ENCODE measurements around the gene EIF5AL1.
"Not testable (repeated sequence)": the region's sequence is repeated elsewhere in the genome, so short reads cannot be mapped to it uniquely, and the experiment has no call there.

The EIF5AL1 gene

DNA sequence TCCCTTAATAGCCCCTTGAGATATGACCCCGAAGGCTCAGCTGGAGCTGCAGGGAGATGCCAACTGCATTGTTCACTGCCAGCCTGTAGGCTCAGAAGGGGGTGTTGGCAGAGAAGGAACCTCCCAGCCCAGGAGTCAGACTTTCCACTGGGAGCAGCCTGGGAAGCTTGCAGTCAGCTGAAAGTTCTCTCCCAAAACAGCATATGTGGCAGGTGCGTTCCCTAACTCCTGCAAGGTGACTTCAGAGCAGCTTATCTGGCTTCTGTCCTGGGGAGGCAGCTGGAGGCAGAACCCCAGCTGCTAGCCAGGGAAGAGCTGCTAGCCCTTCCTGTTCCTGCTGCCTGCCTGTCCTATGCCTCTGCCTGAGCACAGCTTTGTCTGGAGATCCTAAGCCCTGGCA lies 39.8 kb downstream of the EIF5AL1 start:
- Histone ChIP-seq H4K20me1 (ENCODE audit: low read depth, low read length) (no peaks in the 10 kb centered on the region), H3F3A (ENCODE audit: insufficient read depth) (no peaks in the 10 kb centered on the region), H3K9ac (ENCODE audit: low read length) (no peak overlapping the region), H3K27me3 (ENCODE audit: low read length) (no peaks in the 10 kb centered on the region), H3K36me3 (ENCODE audit: low read length) (no peaks in the 10 kb centered on the region), H3K4me3 (ENCODE audit: insufficient read depth, low read length, poor library complexity, severe bottlenecking) (no peak overlapping the region), H3K9me3 (ENCODE audit: insufficient read depth, low read length) (no peaks in the 10 kb centered on the region), H2AFZ (ENCODE audit: low read depth, low read length, severe bottlenecking) (no peak overlapping the region), H3K79me2 (ENCODE audit: insufficient read depth, low read length) (no peaks in the 10 kb centered on the region), H3K27ac (ENCODE audit: low read depth, low read length) (no peak overlapping the region), H3K4me2 (ENCODE audit: low read depth, low read length, poor library complexity, severe bottlenecking) (no peak overlapping the region), H3K9me2 (replicated peaks; ENCODE audit: insufficient read depth, low read length) (no peaks in the 10 kb centered on the region)
- TF ChIP-seq, protein P1, sequence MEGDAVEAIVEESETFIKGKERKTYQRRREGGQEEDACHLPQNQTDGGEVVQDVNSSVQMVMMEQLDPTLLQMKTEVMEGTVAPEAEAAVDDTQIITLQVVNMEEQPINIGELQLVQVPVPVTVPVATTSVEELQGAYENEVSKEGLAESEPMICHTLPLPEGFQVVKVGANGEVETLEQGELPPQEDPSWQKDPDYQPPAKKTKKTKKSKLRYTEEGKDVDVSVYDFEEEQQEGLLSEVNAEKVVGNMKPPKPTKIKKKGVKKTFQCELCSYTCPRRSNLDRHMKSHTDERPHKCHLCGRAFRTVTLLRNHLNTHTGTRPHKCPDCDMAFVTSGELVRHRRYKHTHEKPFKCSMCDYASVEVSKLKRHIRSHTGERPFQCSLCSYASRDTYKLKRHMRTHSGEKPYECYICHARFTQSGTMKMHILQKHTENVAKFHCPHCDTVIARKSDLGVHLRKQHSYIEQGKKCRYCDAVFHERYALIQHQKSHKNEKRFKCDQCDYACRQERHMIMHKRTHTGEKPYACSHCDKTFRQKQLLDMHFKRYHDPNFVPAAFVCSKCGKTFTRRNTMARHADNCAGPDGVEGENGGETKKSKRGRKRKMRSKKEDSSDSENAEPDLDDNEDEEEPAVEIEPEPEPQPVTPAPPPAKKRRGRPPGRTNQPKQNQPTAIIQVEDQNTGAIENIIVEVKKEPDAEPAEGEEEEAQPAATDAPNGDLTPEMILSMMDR (IDR thresholded peaks at IDR 0.05; ENCODE audit: insufficient read depth, low read length, poor library complexity, severe bottlenecking) = no peak
- no peak for TF ChIP-seq EZH2phosphoT487 (conservative IDR thresholded peaks at IDR 0.05; ENCODE audit: low read length)

DNA sequence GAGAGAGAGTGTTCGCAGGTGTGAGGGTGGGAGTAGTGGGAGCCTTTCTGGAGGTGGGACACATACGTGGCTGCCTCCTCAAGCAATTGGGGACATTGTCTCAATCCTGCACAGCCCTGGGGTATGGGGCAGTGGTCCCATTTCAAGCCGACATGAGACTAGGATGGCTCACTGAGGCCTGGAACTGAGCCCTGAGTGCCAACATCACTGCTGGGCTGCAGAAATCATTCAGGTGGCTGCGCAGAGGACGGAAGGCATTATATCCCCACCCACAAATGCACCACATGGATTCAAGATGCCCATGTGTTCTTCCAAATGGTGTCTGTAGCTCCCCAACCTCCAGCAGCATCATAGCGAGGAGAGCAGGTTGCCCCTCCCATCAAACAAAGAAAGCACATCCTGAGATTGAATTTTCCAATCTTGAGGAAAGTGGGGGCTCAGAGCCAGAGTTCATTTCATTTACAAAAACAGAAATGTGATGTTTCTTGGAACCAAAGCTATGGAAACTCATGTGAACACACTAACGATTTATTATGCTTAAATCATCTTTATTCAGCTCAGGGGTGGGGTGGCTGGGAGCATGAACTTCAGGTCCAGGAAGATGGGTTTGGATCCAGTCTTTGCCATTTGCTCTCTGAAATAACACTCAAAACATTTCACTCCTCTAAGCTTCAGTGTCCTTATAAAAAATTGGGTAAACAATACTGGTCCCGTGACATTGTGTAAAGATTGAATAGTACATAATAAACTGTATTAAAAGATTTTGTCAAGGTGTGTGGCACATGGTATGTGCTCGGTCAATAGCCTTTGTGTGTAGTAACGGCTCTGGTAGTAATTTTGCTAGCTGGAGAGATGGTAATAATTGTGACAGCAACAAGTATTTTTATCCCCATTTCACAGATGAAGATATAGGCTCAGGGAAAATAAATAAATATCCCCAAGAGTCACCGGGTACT lies 43.3 kb downstream of the EIF5AL1 start:
- Histone ChIP-seq H2AFZ (ENCODE audit: low read depth, low read length, severe bottlenecking) (no peak overlapping the region), H3K9me2 (replicated peaks; ENCODE audit: insufficient read depth, low read length) (no peaks in the 10 kb centered on the region), H3K4me3 (ENCODE audit: insufficient read depth, low read length, poor library complexity, severe bottlenecking) (no peak overlapping the region), H3K27ac (ENCODE audit: low read depth, low read length) (no peak overlapping the region), H3K4me2 (ENCODE audit: low read depth, low read length, poor library complexity, severe bottlenecking) (no peak overlapping the region), H3K79me2 (ENCODE audit: insufficient read depth, low read length) (no peaks in the 10 kb centered on the region), H3K27me3 (ENCODE audit: low read length) (no peaks in the 10 kb centered on the region), H3K9me3 (ENCODE audit: insufficient read depth, low read length) (no peaks in the 10 kb centered on the region), H4K20me1 (ENCODE audit: low read depth, low read length) (no peaks in the 10 kb centered on the region), H3F3A (ENCODE audit: insufficient read depth) (no peaks in the 10 kb centered on the region), H3K36me3 (ENCODE audit: low read length) (no peaks in the 10 kb centered on the region), H3K9ac (ENCODE audit: low read length) (no peak overlapping the region)
- TF ChIP-seq, protein P1 (IDR thresholded peaks at IDR 0.05; ENCODE audit: insufficient read depth, low read length, poor library complexity, severe bottlenecking) = no peak

DNA sequence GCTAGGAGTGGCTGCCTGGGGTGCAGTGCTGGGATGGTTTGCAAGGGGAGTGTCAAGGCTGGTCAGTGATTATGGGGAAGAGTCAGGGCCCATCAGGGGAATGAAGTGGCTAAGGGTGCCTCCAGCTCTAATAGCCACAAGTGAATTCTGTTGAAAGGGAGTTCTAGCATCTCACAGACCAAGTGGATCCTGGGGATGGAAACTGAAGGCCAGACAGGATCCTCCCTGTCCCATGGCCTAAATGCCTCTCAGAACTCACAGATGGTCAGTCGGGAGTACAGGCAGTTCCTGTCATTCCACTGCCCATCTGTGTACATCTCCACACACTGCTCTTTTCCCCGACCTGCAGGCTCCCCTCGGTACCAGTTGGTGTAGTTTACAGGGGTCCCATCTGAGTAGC lies 44.6 kb downstream of the EIF5AL1 start:
- not testable (repeated sequence) for H3K36me3 ChIP-seq (ENCODE audit: low read length)

DNA sequence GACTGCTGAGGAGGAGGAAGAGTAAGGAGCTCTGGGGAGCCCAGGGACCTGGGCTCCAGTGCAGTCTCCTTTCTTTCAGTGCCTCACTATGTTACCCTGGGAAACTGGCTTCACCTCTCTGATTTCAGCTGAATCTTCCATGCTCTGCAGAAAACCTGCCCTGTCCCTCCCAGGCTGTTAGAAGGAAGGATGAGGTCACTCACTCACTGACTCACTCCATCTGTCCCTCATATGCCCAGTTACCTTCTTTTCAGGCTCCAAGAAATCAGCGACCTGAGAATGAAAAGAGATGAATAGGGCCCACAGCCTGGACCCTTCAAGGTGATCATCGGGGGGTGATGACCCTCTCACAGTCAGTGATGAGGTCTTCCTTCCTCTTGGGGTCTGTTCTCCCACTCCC lies 47.4 kb downstream of the EIF5AL1 start:
- H3K27ac ChIP-seq (ENCODE audit: low read depth, low read length) = no peak overlapping the region
- H4K20me1 ChIP-seq (ENCODE audit: low read depth, low read length) = no peaks in the 10 kb centered on the region
- no peak for TF ChIP-seq EZH2phosphoT487 (conservative IDR thresholded peaks at IDR 0.05; ENCODE audit: low read length)
- TF ChIP-seq, protein P1 (IDR thresholded peaks at IDR 0.05; ENCODE audit: insufficient read depth, low read length, poor library complexity, severe bottlenecking) = no peak
- no peaks in the 10 kb centered on the region for H3K9me3 ChIP-seq (ENCODE audit: insufficient read depth, low read length)
- no peaks in the 10 kb centered on the region for H3K36me3 ChIP-seq (ENCODE audit: low read length)
- no peaks in the 10 kb centered on the region for H3K9me2 ChIP-seq (replicated peaks; ENCODE audit: insufficient read depth, low read length)
- H2AFZ ChIP-seq (ENCODE audit: low read depth, low read length, severe bottlenecking) = no peak overlapping the region
- H3K4me2 ChIP-seq (ENCODE audit: low read depth, low read length, poor library complexity, severe bottlenecking) = no peak overlapping the region
- H3K79me2 ChIP-seq (ENCODE audit: insufficient read depth, low read length) = no peaks in the 10 kb centered on the region
- no peak overlapping the region for H3K9ac ChIP-seq (ENCODE audit: low read length)
- H3K4me3 ChIP-seq (ENCODE audit: insufficient read depth, low read length, poor library complexity, severe bottlenecking) = no peak overlapping the region
- H3K27me3 ChIP-seq (ENCODE audit: low read length) = no peaks in the 10 kb centered on the region
- H3F3A ChIP-seq (ENCODE audit: insufficient read depth) = no peaks in the 10 kb centered on the region

More for the DNA sequence above, 44.6 kb downstream of the EIF5AL1 start:
- not testable (repeated sequence) for H4K20me1 ChIP-seq (ENCODE audit: low read depth, low read length); H3K9me2 ChIP-seq (replicated peaks; ENCODE audit: insufficient read depth, low read length); H3F3A ChIP-seq (ENCODE audit: insufficient read depth); H2AFZ ChIP-seq (ENCODE audit: low read depth, low read length, severe bottlenecking); H3K9ac ChIP-seq (ENCODE audit: low read length); H3K9me3 ChIP-seq (ENCODE audit: insufficient read depth, low read length); H3K4me3 ChIP-seq (ENCODE audit: insufficient read depth, low read length, poor library complexity, severe bottlenecking); H3K79me2 ChIP-seq (ENCODE audit: insufficient read depth, low read length); H3K27ac ChIP-seq (ENCODE audit: low read depth, low read length); H3K27me3 ChIP-seq (ENCODE audit: low read length); H3K4me2 ChIP-seq (ENCODE audit: low read depth, low read length, poor library complexity, severe bottlenecking)

All from SU-DHL-6 (cell line).